Neuron (in vitro differentiated cells): ENCODE measurements around the gene SAE1.

ENCODE experiments used
- H2AFZ ChIP-seq: one replicate; pipeline ENCODE4 v1.6.1; 2013; ENCODE audit warnings: low read depth, mild to moderate bottlenecking, inconsistent platforms, low read length, moderate library complexity
- H3K27me3 ChIP-seq: one replicate; pipeline ENCODE4 v1.6.1; 2013; ENCODE audit warnings: low read length; ENCODE audit not compliant: insufficient read depth
- H3K36me3 ChIP-seq: one replicate; pipeline ENCODE4 v1.6.1; 2013; ENCODE audit warnings: low read length; ENCODE audit not compliant: insufficient read depth
- H3K4me1 ChIP-seq: one replicate; pipeline ENCODE4 v1.6.1; 2013; ENCODE audit warnings: low read length; ENCODE audit not compliant: insufficient read depth
- H3K4me3 ChIP-seq: 2 replicates; pipeline ENCODE4 v1.5.1; 2013; ENCODE audit warnings: mild to moderate bottlenecking, low read length, moderate library complexity
- H3K9me3 ChIP-seq: one replicate; pipeline ENCODE4 v1.6.1; 2013; ENCODE audit warnings: low read length

SAE1 gene

GRCh38 chr19:47145639-47146486, 15.2 kb downstream of the SAE1 start:
- H3K9me3 ChIP-seq = no peaks in the 10 kb centered on the region
- H3K36me3 ChIP-seq = peaks cover 65% of the 10 kb centered on the region
- H3K4me1 ChIP-seq = peaks cover 13% of the 10 kb centered on the region
- H2AFZ ChIP-seq = no peak overlapping the region
- no peaks in the 10 kb centered on the region for H3K27me3 ChIP-seq
- no peak overlapping the region for H3K4me3 ChIP-seq

GRCh38 chr19:47146920-47147319, 16.3 kb downstream of the SAE1 start:
- Histone ChIP-seq H3K27me3 (no peaks in the 10 kb centered on the region), H3K36me3 (peaks cover 75% of the 10 kb centered on the region), H2AFZ (no peak overlapping the region), H3K9me3 (no peaks in the 10 kb centered on the region), H3K4me3 (no peak overlapping the region), H3K4me1 (peaks cover 16% of the 10 kb centered on the region)

- H3K4me1 ChIP-seq = peaks cover 39% of the 10 kb centered on the region
- H3K4me3 ChIP-seq = no peak overlapping the region
- no peaks in the 10 kb centered on the region for H3K9me3 ChIP-seq
- no peak overlapping the region for H2AFZ ChIP-seq
- no peaks in the 10 kb centered on the region for H3K27me3 ChIP-seq
- H3K36me3 ChIP-seq = peaks cover 72% of the 10 kb centered on the region
Observed at GRCh38 chr19:47151627-47152026, 21.0 kb downstream of the SAE1 start.

DNA sequence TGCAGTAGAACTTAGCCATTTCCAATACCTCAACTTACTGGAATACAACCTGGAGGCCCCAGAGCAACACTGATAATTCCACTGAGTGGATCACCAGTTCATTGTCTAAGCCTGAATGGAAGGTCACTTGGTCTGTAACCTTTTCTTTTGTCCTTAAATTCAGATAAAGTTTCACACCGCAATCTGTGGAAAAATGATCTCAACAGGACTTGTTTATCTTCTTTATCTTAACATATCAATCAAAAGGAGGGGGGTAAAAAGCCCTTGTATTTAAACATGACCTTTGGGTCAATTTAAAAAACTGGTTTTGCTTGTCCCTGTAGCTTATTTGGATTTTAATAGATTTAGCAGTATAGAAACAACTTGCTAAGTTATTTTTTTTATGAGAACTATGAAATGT, 21.6 kb downstream of the SAE1 start:
- Histone ChIP-seq H3K27me3 (no peaks in the 10 kb centered on the region), H2AFZ (no peak overlapping the region), H3K9me3 (no peaks in the 10 kb centered on the region), H3K4me1 (peaks cover 45% of the 10 kb centered on the region), H3K4me3 (no peak overlapping the region), H3K36me3 (peaks cover 66% of the 10 kb centered on the region)

GRCh38 chr19:47152632-47153031, 22.0 kb downstream of the SAE1 start:
- Histone ChIP-seq H3K4me1 (peaks cover 47% of the 10 kb centered on the region), H3K4me3 (no peak overlapping the region), H2AFZ (no peak overlapping the region), H3K36me3 (peaks cover 65% of the 10 kb centered on the region), H3K27me3 (no peaks in the 10 kb centered on the region), H3K9me3 (no peaks in the 10 kb centered on the region)

DNA sequence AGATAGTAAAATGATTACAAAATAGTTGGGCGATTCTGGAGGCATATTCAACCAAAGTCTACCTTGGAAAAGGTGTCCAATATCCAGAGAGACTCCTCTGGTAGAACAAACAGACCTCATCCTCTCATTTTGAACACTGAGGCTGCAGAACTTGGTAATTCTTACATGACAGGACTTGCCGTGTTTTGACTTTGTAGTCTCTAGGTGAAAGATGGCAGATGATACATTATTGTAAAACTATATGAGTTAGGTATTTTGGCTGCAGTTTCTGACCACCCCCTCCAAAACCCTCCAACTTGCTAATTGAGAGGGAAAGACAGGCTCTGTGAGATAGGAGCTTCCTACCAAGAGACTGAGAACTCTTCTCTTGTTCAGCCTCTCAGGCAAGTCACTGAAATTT, 22.6 kb downstream of the SAE1 start:
- no peak overlapping the region for H2AFZ ChIP-seq
- peaks cover 61% of the 10 kb centered on the region for H3K36me3 ChIP-seq
- no peak overlapping the region for H3K4me3 ChIP-seq
- H3K4me1 ChIP-seq = peaks cover 54% of the 10 kb centered on the region
- H3K27me3 ChIP-seq = no peaks in the 10 kb centered on the region
- no peaks in the 10 kb centered on the region for H3K9me3 ChIP-seq

- H3K4me1 ChIP-seq = peaks cover 65% of the 10 kb centered on the region
- H3K9me3 ChIP-seq = no peaks in the 10 kb centered on the region
- H3K36me3 ChIP-seq = peaks cover 65% of the 10 kb centered on the region
- H3K4me3 ChIP-seq = no peak overlapping the region
- H3K27me3 ChIP-seq = no peaks in the 10 kb centered on the region
- no peak overlapping the region for H2AFZ ChIP-seq
Observed at GRCh38 chr19:47155148-47155547, 24.5 kb downstream of the SAE1 start.

- no peaks in the 10 kb centered on the region for H3K27me3 ChIP-seq
- peaks cover 57% of the 10 kb centered on the region for H3K36me3 ChIP-seq
- peaks cover 50% of the 10 kb centered on the region for H3K4me1 ChIP-seq
- no peak overlapping the region for H3K4me3 ChIP-seq
- no peaks in the 10 kb centered on the region for H3K9me3 ChIP-seq
- no peak overlapping the region for H2AFZ ChIP-seq
Observed at GRCh38 chr19:47156861-47157430, 26.3 kb downstream of the SAE1 start.

DNA sequence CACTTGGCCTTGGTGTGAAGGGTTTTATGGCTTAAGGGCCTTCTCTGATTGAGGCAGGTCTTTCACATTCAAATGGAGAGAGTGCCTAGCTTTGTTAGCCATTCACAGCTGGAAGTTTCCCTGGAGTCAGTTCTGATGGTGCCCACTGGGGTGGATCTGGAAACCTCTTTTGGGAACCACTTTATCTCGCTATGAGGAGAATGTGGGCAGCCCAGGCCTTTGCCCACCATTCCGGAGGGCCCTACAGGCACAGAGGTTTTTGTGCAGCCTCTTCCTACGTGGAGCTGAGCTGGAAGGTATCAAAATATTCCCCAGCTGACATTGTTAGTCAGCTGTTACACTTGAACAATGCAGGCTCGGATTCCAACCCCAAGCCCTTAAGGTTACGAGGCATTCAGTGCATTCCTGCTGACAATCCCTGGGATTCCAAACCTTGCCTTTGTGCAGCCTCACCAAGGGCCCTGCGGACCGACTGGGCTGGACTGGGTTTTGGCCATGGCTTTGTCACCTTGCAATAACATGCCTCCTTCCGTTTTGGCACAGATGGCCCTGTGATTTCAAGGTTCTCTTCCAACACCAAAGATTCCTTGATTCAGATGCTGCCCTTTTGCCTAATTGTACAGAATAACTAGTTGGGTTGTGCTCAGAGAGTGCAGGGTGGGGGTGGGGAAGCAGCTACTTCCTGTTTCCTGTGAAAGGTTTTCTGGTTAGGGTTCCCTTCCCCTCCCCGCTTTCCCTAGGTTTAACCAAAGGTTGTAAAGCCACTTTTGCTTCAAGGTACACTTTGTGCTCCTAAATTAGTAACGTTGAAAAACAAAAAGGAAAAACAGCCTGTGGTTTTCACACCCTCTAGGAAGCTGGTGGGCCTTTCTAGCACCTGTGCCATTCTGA, 27.0 kb downstream of the SAE1 start:
- H3K36me3 ChIP-seq = peaks cover 56% of the 10 kb centered on the region
- peaks cover 43% of the 10 kb centered on the region for H3K4me1 ChIP-seq
- H2AFZ ChIP-seq = no peak overlapping the region
- H3K27me3 ChIP-seq = no peaks in the 10 kb centered on the region
- H3K4me3 ChIP-seq = no peak overlapping the region
- no peaks in the 10 kb centered on the region for H3K9me3 ChIP-seq

GRCh38 chr19:47158367-47158791, 27.7 kb downstream of the SAE1 start:
- no peaks in the 10 kb centered on the region for H3K9me3 ChIP-seq
- H3K4me1 ChIP-seq = peaks cover 41% of the 10 kb centered on the region
- no peak overlapping the region for H2AFZ ChIP-seq
- no peak overlapping the region for H3K4me3 ChIP-seq
- H3K27me3 ChIP-seq = no peaks in the 10 kb centered on the region
- H3K36me3 ChIP-seq = peaks cover 51% of the 10 kb centered on the region

DNA sequence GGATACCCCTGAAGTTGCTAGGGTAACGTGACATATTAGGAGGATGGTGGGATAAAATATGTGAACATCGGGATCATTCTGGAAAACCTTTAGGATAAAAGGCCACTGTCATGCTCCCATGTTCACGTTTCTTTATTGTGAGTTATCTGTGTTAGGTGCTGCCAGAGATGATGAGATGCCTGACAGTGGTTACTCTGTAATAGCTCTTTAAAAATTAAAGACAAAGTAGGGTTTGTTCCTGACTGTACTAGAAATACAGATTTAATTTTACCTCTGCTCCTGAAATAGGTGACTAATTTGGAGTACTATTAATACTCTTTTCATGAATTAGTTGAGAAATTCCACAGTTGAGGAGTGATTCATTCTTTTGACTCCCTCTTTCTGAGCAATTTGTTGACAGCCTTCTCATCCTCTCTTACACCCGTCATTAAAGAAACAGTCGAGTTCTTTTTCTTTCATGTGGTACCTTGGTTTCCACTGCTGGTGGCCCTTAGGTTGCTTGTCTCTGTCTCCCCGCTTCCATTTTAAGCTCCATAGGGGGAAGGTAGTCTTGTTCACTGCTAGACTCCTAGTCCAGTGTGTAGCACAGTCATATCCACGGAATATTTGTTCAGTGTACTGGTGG, 28.4 kb downstream of the SAE1 start:
- Histone ChIP-seq H2AFZ (no peak overlapping the region), H3K4me3 (no peak overlapping the region), H3K4me1 (peaks cover 41% of the 10 kb centered on the region), H3K9me3 (no peaks in the 10 kb centered on the region), H3K36me3 (peaks cover 51% of the 10 kb centered on the region), H3K27me3 (no peaks in the 10 kb centered on the region)

- H3K4me1 ChIP-seq = peaks cover 23% of the 10 kb centered on the region
- no peak overlapping the region for H2AFZ ChIP-seq
- H3K27me3 ChIP-seq = no peaks in the 10 kb centered on the region
- H3K4me3 ChIP-seq = no peak overlapping the region
- no peaks in the 10 kb centered on the region for H3K9me3 ChIP-seq
- peaks cover 48% of the 10 kb centered on the region for H3K36me3 ChIP-seq
Observed at GRCh38 chr19:47161876-47162489, 31.3 kb downstream of the SAE1 start.
